Measurements from ENCODE around the gene TRMT2A.

Gene TRMT2A

GRCh38 chr22:20128619-20128901 lies 11.5 kb upstream of the TRMT2A start:
- no peak overlapping the region for H3K4me2 ChIP-seq
- H3K4me1 ChIP-seq (ENCODE audit: low read depth, poor library complexity, severe bottlenecking): peaks cover 17% of the 10 kb centered on the region
- TF ChIP-seq, protein P1, sequence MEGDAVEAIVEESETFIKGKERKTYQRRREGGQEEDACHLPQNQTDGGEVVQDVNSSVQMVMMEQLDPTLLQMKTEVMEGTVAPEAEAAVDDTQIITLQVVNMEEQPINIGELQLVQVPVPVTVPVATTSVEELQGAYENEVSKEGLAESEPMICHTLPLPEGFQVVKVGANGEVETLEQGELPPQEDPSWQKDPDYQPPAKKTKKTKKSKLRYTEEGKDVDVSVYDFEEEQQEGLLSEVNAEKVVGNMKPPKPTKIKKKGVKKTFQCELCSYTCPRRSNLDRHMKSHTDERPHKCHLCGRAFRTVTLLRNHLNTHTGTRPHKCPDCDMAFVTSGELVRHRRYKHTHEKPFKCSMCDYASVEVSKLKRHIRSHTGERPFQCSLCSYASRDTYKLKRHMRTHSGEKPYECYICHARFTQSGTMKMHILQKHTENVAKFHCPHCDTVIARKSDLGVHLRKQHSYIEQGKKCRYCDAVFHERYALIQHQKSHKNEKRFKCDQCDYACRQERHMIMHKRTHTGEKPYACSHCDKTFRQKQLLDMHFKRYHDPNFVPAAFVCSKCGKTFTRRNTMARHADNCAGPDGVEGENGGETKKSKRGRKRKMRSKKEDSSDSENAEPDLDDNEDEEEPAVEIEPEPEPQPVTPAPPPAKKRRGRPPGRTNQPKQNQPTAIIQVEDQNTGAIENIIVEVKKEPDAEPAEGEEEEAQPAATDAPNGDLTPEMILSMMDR (conservative IDR thresholded peaks at IDR 0.05; ENCODE audit: low read depth, low read length): no peak
- no peak overlapping the region for H3K4me3 ChIP-seq (IDR thresholded peaks at IDR 0.05; ENCODE audit: insufficient read depth, low read depth, low read length)
- H3K27ac ChIP-seq: no peak overlapping the region
- no peaks in the 10 kb centered on the region for H3K27me3 ChIP-seq (ENCODE audit: insufficient read depth, low read depth)
- no peak overlapping the region for H3K9ac ChIP-seq
- peaks cover 7% of the 10 kb centered on the region for H3K79me2 ChIP-seq (ENCODE audit: insufficient read depth, low read depth)
- H3K36me3 ChIP-seq (ENCODE audit: insufficient read depth): no peaks in the 10 kb centered on the region; the same call in 1 of the 2 replicates
- H4K20me1 ChIP-seq (ENCODE audit: insufficient read depth): peaks cover 8% of the 10 kb centered on the region; the same call in 1 of the 2 replicates
- no peak overlapping the region for H2AFZ ChIP-seq (ENCODE audit: low read depth)

DNA sequence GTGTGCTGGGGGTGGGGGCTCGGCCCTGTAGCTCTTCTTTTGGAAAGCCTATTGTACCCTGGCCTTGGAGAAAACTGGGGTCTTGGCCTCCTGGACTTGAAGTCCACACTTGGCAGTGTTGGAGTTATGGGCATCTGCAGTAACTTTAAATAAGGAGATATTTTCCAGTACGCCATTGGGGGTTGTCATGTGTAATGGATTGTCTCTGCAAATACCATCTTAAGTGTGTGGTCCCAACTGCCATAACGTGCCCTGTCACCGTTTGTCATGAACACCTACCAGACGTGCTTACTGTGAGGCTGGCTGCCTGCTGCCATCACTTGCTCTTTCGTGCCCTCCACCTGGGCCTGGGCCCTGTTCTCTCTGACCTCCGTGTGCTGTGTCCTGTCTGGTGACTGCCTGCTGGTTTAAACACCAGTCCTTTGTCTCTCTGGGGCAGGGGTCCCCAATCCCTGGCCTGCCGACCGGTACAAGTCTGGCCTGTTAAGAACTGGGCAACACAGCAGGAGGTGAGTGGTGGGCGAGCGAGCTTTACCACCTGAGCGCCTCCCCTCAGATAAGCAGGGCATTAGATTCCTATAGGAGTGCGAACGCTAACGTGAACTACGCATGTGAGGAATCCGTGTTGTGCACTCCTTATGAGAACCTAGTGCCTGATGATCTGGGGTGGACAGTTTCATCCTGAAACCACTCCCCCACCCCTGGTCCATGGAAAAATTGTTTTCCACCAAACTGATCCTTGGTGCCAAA lies 11.0 kb upstream of the TRMT2A start:
- H3K27me3 ChIP-seq (ENCODE audit: insufficient read depth, low read depth): no peaks in the 10 kb centered on the region
- no peak overlapping the region for H2AFZ ChIP-seq (ENCODE audit: low read depth)
- H3K9ac ChIP-seq: no peak overlapping the region
- H3K4me3 ChIP-seq (IDR thresholded peaks at IDR 0.05; ENCODE audit: insufficient read depth, low read depth, low read length): no peak overlapping the region
- H3K4me2 ChIP-seq: no peak overlapping the region
- TF ChIP-seq, protein P1 (conservative IDR thresholded peaks at IDR 0.05; ENCODE audit: low read depth, low read length): no peak
- H3K4me1 ChIP-seq (ENCODE audit: low read depth, poor library complexity, severe bottlenecking): peaks cover 17% of the 10 kb centered on the region
- no peak overlapping the region for H3K27ac ChIP-seq
- H3K79me2 ChIP-seq (ENCODE audit: insufficient read depth, low read depth): peaks cover 7% of the 10 kb centered on the region
- peaks cover 8% of the 10 kb centered on the region; the same call in 1 of the 2 replicates for H4K20me1 ChIP-seq (ENCODE audit: insufficient read depth)
- no peaks in the 10 kb centered on the region; the same call in 1 of the 2 replicates for H3K36me3 ChIP-seq (ENCODE audit: insufficient read depth)

GRCh38 chr22:20127318-20127868 lies 10.4 kb upstream of the TRMT2A start:
- Histone ChIP-seq H3K27me3 (ENCODE audit: insufficient read depth, low read depth) (no peaks in the 10 kb centered on the region), H4K20me1 (ENCODE audit: insufficient read depth) (peaks cover 9% of the 10 kb centered on the region; the same call in 1 of the 2 replicates), H3K27ac (no peak overlapping the region), H2AFZ (ENCODE audit: low read depth) (no peak overlapping the region), H3K4me2 (no peak overlapping the region), H3K79me2 (ENCODE audit: insufficient read depth, low read depth) (peaks cover 3% of the 10 kb centered on the region), H3K4me3 (IDR thresholded peaks at IDR 0.05; ENCODE audit: insufficient read depth, low read depth, low read length) (no peak overlapping the region), H3K9ac (no peak overlapping the region), H3K4me1 (ENCODE audit: low read depth, poor library complexity, severe bottlenecking) (peaks cover 17% of the 10 kb centered on the region), H3K36me3 (ENCODE audit: insufficient read depth) (no peaks in the 10 kb centered on the region; the same call in 1 of the 2 replicates)
- TF ChIP-seq, protein P1 (conservative IDR thresholded peaks at IDR 0.05; ENCODE audit: low read depth, low read length): no peak

GRCh38 chr22:20126284-20127029 lies 9.4 kb upstream of the TRMT2A start:
- H3K9ac ChIP-seq: no peak overlapping the region
- peaks cover 11% of the 10 kb centered on the region for H3K79me2 ChIP-seq (ENCODE audit: insufficient read depth, low read depth)
- no peak overlapping the region for H3K27ac ChIP-seq
- H4K20me1 ChIP-seq (ENCODE audit: insufficient read depth): peaks cover 12% of the 10 kb centered on the region; the same call in 1 of the 2 replicates
- H3K27me3 ChIP-seq (ENCODE audit: insufficient read depth, low read depth): no peaks in the 10 kb centered on the region
- no peak overlapping the region for H2AFZ ChIP-seq (ENCODE audit: low read depth)
- H3K4me1 ChIP-seq (ENCODE audit: low read depth, poor library complexity, severe bottlenecking): peaks cover 17% of the 10 kb centered on the region
- H3K36me3 ChIP-seq (ENCODE audit: insufficient read depth): no peaks in the 10 kb centered on the region; the same call in 1 of the 2 replicates
- H3K4me2 ChIP-seq: no peak overlapping the region
- TF ChIP-seq, protein P1 (conservative IDR thresholded peaks at IDR 0.05; ENCODE audit: low read depth, low read length): no peak
- no peak overlapping the region for H3K4me3 ChIP-seq (IDR thresholded peaks at IDR 0.05; ENCODE audit: insufficient read depth, low read depth, low read length)

Measured in KMS-11 (cell line).